NB4 (cell line): ENCODE data around the gene HNRNPA2B1.
"Not testable (repeated sequence)": the region's sequence is repeated elsewhere in the genome, so short reads cannot be mapped to it uniquely, and the experiment has no call there.

Source experiments
- DNase-seq: peaks from one replicate; pipeline ENCODE4 v3.0.0; 2010; ENCODE audit warnings: low read depth
- H3K4me3 ChIP-seq: one replicate; pipeline ENCODE4 v1.5.1; 2011; ENCODE audit warnings: mild to moderate bottlenecking, low read depth, low read length, moderate library complexity
- CTCF ChIP-seq: IDR thresholded peaks from one replicate; pipeline ENCODE4 v1.5.1; 2012; ENCODE audit warnings: low read depth, low read length
- MYC ChIP-seq: IDR thresholded peaks from 2 replicates; pipeline ENCODE4 v1.6.1; 2011; ENCODE audit warnings: low read depth, low read length
- POLR2A ChIP-seq: IDR thresholded peaks from 2 replicates; pipeline ENCODE4 v1.6.1; 2011; ENCODE audit warnings: mild to moderate bottlenecking; ENCODE audit not compliant: insufficient read length; ENCODE audit errors: extremely low read depth
- TF ChIP-seq, protein P1 (sequence below): IDR thresholded peaks from 2 replicates; pipeline ENCODE4 v1.6.1; 2011; ENCODE audit warnings: low read depth, low read length

Gene HNRNPA2B1

DNA sequence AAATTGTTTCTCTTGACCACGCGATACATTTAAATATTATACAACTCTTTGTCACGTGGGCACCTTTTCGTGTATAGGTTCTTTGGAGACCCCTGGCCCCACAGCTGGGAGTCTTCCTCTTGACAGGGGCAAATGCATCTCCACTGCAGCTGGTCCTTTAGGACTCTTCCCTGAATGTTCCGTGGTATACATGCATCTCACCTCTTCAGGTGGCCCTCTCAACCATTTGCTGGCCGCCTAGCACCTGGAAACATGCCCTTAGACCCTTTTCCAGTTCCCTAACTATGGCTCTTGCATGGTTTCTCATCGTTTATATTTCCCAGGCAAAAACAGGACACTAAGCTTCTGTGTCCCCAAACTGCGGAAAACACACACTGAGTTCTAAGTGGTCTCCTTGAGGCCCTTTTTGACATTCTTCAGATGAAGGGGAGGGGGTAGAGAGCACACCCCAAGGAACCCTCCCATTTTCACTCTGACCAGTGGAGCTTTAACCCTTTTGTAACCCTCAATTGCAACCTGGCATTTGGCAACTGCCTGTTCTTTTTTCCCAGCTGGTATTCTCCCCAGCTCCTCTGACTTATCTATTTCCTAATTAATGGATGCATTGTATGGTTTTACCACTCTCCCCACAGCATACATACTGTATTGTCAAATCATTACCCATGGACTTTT lies 20.6 kb downstream of the HNRNPA2B1 start:
- H3K4me3 ChIP-seq, result no peak overlapping the region
- TF ChIP-seq MYC (no peak), POLR2A (no peak), CTCF (no peak)
- TF ChIP-seq, protein P1, sequence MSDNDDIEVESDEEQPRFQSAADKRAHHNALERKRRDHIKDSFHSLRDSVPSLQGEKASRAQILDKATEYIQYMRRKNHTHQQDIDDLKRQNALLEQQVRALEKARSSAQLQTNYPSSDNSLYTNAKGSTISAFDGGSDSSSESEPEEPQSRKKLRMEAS, result no peak
- no peak for DNase-seq

DNA sequence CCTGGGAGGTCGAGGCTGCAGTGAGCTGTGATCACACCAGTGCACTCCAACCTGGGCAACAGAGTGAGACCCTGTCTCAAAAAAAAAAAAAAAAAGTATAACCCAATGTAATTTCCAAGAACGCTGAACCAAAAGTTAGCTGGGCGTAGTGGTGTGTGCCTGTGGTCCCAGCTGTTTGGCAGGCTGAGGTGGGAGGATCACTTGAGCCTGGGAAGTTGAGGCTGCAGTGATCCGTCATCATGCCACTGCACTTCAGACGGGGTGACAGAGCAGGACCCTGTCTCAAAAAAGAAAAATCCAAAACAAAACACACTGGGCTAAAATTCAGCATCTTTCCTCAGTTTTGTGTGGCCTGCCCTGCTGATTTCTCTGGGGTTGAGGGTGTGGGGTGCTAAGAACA lies 21.1 kb downstream of the HNRNPA2B1 start:
- no peak for DNase-seq
- H3K4me3 ChIP-seq, result no peak overlapping the region
- TF ChIP-seq POLR2A, result no peak
- TF ChIP-seq, protein P1, result no peak
- no peak for TF ChIP-seq CTCF
- no peak for TF ChIP-seq MYC

- no peak overlapping the region for H3K4me3 ChIP-seq
- TF ChIP-seq, protein P1, result no peak
- no peak for TF ChIP-seq POLR2A
- no peak for TF ChIP-seq CTCF
- no peak for TF ChIP-seq MYC
- no peak for DNase-seq
These were observed 22.1 kb downstream of the HNRNPA2B1 start for GRCh38 chr7:26178272-26178960.

- DNase-seq, H3K4me3 ChIP-seq: not testable (repeated sequence)
These were observed 23.3 kb downstream of the HNRNPA2B1 start for GRCh38 chr7:26177269-26177668.

DNA sequence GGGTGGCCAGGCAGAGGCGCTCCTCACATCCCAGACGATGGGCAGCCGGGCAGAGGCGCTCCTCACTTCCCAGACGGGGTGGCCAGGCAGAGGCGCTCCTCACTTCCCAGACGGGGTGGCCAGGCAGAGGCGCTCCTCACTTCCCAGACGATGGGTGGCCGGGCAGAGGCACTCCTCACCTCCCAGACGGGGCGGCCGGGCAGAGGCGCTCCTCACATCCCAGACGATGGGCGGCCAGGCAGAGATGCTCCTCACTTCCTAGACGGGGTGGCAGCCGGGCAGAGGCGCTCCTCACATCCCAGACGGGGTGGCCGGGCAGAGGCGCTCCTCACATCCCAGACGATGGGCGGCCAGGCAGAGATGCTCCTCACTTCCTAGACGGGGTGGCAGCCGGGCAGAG lies 23.9 kb downstream of the HNRNPA2B1 start:
- not testable (repeated sequence) for H3K4me3 ChIP-seq, DNase-seq

GRCh38 chr7:26175903-26176302 lies 24.6 kb downstream of the HNRNPA2B1 start:
- not testable (repeated sequence) for DNase-seq, H3K4me3 ChIP-seq

DNA sequence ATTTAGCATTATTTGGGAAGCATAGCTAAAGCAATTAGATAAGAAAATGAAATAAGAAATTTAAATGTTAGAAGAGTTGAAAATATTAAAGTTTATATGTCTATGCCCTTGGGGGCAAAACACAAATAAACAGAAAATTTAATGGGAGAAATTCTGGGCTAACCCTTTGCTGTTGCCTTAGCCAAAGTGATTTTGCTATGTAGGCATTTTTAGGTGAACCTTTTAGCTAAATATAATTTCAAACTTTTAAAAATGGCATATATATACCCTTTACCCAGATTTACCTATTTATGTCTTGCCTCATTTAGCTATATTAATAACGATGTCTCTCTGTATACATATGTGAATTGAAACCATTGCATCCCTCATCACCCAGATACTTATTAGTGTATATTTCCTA lies 28.5 kb downstream of the HNRNPA2B1 start:
- no peak overlapping the region for H3K4me3 ChIP-seq
- no peak for DNase-seq
- TF ChIP-seq CTCF, result no peak
- no peak for TF ChIP-seq MYC

- TF ChIP-seq CTCF (no peak), POLR2A (no peak), MYC (no peak)
- TF ChIP-seq, protein P1, result no peak
- DNase-seq, result no peak
- H3K4me3 ChIP-seq, result no peak overlapping the region
These were observed 28.9 kb downstream of the HNRNPA2B1 start for GRCh38 chr7:26171601-26172000.
